GM21423 (cell line): ENCODE measurements around the gene RIMS4.

Source experiments
- ATAC-seq: cut with Tn5 transposase; IDR thresholded peaks from one replicate; pipeline ENCODE4 v1.9.1; 2021; ENCODE audit warnings: mild to moderate bottlenecking, moderate library complexity; ENCODE audit not compliant: unreplicated experiment

Gene RIMS4

DNA sequence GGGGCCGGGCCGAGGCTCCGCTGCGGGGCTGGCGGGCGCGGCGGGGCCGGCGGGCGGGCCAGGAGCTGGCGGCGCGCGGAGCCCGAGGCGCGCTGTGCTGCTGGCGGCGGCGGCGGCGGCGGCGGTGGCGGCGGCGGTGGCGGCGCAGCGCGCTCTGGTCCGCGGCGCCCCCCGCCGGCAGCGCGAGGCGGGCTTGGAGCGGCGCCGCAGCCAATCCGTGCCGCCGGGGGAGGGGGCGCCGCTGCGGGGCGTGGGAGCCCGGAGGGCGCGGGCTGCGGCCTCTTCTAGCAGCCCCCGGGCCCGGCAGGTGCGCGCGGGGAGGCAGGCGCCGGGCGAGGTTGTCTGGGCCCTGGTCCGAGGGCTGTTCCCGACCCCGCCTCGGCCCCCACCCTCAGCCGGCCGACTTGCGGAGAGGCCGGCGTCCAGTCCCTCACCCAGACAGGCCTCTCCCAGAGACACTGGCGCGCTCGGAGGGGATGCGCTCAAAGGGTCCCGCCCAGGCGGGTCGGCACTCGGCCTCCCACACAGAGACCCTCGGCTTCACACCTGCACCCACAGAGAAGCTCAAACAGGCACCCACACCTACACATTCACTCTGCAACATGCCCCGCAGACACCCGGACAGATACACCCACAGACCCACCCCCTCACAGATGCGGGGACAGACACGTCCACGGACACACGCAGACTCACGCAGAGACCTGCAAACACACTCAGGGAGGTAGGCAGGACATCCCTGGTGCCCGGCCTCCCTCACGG lies at the start of gene RIMS4:
RIMS4 (minus strand) TSS at position 156 of the 759 bp plus-strand sequence. CDS start 275 bp downstream, outside the sequence.
- no peak for ATAC-seq

- ATAC-seq: no peak
Observed at GRCh38 chr20:44858606-44859360, 48.4 kb upstream of the RIMS4 start.

- no peak for ATAC-seq
Observed at GRCh38 chr20:44856856-44857448, 46.6 kb upstream of the RIMS4 start.

DNA sequence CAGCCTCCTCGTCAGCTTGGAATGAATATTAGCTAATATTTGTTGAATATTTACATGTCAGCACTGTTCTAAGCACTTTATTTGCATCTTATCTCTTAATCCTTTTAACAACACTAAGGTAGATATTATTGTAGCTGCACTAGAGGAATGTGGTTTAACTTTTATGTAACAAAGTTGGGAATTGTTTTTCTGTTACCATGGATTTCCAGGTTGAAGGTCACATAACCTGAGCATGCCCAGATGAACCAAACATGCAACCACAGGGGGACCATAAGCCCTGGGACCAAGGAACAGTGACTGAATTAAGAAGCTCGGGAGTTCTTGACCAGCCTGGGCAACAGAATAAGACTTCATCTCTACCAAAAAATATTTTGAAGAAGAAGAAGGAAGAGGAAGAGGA lies 46.1 kb upstream of the RIMS4 start:
- no peak for ATAC-seq

- no peak for ATAC-seq
Observed at GRCh38 chr20:44851545-44851944, 41.2 kb upstream of the RIMS4 start.

DNA sequence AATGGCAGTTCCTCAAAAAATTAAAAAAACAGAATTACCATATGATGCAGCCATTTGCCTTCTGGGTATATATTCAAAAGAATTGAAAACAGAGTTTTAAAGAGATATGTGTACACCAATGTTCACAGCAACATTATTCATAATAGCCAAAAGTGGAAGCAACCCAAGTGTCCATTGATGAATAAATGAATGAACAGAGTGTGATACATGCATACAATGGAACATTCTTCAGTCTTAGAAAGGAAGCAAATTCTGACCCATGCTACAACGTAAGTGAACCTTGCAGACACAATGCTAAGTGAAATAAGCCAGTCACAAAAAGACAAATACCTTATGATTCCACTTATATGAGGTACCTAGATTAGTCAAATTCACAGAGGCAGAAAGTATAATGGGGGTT lies 40.5 kb upstream of the RIMS4 start:
- ATAC-seq: no peak

DNA sequence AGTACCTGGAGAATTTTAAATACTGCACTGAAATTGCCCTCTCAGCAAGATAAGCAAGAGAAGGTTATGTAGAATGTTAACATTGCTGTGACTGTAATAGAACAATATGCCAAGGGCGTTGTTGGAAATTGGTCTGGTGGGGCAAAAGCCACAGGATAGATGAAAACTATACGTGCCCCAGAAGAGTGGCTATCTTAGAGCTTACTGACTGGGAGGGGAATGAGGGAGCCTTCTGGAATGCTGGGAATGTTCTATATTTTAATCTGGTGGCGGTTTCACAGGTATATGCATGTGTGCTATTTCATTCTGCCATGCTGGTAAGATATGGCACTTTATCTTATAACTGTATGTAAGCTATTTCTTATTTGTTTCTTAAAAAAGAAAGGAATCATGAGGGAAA lies 39.9 kb upstream of the RIMS4 start:
- ATAC-seq: no peak

GRCh38 chr20:44849703-44850102 lies 39.4 kb upstream of the RIMS4 start:
- ATAC-seq: no peak

- no peak for ATAC-seq
Observed at GRCh38 chr20:44848254-44849015, 38.1 kb upstream of the RIMS4 start.

- ATAC-seq: no peak
Observed at GRCh38 chr20:44843876-44844275, 33.5 kb upstream of the RIMS4 start.

DNA sequence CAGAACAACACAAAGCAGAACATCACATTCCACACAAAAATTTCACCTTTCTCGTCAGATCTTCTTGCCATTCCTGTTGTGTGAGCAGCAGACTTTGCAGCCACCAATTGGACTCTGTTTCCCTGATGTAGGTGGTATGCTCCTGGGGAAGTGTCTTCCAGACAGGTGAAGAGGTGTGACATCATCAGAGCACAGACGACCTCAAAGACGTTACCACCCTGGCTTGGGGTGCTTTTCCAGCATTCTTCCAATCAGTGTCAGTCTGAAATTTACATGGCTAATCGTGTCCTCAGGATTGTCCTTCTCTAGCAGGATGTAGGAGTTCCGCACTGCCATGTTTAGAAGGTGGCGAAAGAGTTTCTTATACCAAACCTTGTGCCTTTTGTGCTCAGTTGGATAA lies 31.6 kb upstream of the RIMS4 start:
- ATAC-seq: no peak

DNA sequence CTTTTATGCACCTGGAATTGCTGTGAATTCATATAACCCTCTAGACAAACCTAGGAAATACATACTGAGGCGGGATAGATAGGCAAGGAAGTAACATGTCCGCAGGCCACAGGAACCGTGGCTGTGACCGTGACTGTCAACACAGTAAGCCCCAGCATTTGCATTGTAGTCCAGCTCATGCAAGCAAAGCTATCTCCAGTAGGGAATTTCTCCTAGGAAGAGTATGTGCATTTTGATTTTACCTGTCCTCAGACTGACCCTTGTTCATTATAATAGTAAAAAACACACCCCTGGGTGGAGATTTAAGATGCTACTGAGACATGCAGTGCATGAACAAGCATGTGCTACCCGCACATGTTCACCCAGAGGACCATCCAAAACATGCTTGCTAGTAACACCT lies 30.5 kb upstream of the RIMS4 start:
- ATAC-seq: no peak

GRCh38 chr20:44839481-44839880 lies 29.1 kb upstream of the RIMS4 start:
- no peak for ATAC-seq

GRCh38 chr20:44838521-44838920 lies 28.2 kb upstream of the RIMS4 start:
- no peak for ATAC-seq

GRCh38 chr20:44837946-44838345 lies 27.6 kb upstream of the RIMS4 start:
- ATAC-seq: no peak

- no peak for ATAC-seq
Observed at GRCh38 chr20:44836601-44837120, 26.3 kb upstream of the RIMS4 start.

- no peak for ATAC-seq
Observed at GRCh38 chr20:44835661-44836221, 25.4 kb upstream of the RIMS4 start.

DNA sequence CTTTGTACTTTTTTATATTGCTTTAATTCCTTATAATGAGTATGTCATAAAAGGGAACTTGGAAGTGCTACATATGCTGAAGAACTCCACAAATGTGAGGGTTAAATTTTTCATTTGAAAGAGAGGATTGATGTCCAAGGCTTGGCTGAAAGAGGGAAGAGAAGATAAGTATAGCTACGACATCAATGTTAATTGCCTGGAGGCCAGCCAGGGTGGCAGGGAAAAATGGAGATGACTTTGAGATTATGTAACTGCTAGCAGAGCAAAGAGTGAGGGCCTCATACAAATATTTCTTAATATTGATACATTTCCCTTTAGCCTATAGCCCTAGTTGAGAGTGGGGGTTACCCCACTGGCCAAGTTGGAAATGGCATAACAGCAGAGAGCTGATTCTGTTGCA lies 24.8 kb upstream of the RIMS4 start:
- ATAC-seq: no peak

DNA sequence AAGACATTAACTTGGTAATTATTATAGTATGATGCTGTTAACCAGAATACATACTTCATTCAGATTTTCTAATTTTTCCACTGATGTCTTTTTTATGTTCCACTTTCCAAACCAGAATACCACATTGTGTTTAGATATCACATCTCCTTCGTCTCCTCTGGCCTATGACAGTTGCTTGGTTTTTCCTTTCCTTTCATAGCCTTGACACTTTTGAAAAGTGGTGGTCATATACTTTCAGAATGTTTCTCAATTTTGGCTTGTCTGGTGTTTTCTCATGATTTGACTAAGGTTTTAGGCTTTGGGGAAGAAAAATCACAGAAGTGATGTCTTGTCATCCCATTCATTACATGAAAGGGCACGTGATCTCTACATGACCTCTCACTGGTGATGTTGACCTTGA lies 24.3 kb upstream of the RIMS4 start:
- ATAC-seq: no peak

- no peak for ATAC-seq
Observed at GRCh38 chr20:44833437-44833836, 23.1 kb upstream of the RIMS4 start.

DNA sequence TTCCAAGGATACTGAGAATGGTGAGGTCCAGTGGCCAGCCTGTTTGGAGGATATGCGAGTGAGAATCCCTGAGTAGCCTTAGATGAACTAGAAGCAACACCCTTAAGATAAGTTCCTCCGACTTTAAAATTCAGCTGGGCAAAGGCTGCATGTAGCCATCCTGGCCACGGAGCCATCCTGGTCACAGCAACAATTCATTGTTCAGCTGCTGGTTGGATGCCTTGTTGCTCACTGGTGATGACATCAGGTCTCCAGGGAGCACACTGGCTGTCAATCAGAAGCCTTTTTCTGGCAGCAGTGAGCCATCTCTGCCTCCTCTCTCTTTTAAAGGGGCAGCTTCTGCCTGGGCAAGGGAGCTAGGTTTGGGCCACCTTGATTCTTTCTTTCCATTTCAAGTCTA lies 22.4 kb upstream of the RIMS4 start:
- ATAC-seq: no peak
